Islet of Langerhans (tissue), 1 donor: ENCODE results near the gene NFIB.

Source experiments
- FAIRE-seq: peaks from one replicate; lab custom pipeline; 2011; peaks lifted over from hg19 to GRCh38; lab: Jason Lieb, UNC

The NFIB gene

DNA sequence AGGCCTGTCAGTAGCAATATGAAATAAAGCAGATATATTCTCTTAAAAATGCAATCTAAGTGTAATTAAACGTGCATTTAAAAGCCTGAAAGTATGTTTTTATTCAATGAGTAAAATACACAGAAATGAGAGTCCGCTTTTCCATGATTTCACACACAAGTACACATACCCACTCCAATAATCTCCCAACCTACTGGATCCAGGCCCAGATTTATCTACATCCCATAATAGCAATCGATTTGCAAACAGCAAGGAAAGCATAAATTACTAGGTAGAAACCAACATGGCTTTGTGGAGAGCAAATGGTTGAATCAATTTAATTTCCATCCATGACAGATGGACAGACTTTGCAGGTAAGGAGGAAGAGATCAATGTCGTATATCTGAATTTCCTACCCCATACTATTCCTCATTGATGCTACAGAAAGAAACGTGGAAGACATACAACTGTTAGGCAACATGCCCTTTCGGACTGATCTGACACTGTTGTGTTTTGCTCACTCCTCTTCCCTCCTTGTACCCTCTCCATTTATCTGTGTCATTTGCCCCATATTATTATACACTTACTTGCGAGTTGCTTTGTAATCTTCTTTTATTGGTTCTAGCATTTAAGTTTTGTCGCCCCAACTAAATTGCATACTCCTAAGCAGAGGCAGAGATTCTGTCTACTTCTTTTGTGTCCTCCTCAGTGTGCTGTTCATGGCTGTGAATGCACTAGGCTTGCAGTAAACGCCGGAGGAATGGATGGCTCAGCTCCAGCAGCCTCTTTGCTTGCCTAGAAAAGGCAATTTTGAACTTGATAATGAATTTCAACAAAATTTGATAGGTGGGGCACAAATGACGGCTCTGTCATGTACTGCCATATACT is 133.6 kb downstream of the NFIB start:
- FAIRE-seq = no peak

DNA sequence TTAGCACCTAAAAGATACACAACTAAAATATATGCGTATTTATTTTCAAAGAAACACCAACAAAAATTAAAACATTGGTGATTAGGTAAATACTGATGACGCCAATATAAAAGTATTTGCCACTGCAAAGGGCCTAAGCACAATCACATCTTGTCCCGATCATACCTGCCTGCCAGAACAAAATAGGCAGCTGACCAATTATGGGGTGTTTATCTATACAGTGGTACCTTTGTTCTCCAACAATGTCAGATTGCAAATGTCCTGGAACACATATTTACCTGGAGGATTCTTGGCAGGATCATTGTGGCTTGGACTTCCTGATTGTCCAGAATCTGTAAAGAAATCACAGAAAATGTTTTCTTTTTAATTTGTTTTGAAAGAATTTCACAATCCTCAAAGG is 134.5 kb downstream of the NFIB start:
- no peak for FAIRE-seq

- FAIRE-seq = no peak
Measured at GRCh38 chr9:14175778-14176177, 138.2 kb downstream of the NFIB start.

- FAIRE-seq = no peak
Measured at GRCh38 chr9:14173713-14174112, 140.2 kb downstream of the NFIB start.

GRCh38 chr9:14170973-14171596 is 142.9 kb downstream of the NFIB start:
- FAIRE-seq = no peak

DNA sequence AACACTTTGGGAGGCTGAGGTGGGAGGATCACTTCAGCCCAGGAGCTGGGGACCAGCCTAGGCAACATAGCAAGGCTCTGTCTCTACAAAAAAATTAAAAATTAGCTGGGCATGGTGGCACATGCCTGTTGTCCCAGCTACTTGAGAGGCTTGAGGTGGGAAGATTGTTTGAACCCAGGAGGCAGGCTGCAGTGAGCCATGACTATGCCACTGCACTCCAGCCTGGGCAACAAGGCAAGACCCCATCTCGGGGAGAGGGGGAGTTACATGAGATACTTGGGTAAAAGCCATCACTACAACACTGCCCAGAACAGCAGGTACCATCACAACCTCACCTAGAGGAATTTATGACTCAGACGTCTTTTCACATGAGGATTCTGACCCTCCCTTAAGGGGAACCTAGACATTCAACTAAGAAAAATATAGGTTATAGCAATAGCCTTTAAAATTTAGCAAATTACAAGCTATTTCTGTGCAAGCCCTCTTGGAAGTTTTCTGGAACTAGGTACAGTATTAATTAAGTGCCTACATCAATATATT is 143.5 kb downstream of the NFIB start:
- no peak for FAIRE-seq

GRCh38 chr9:14168381-14168780 is 145.6 kb downstream of the NFIB start:
- FAIRE-seq = no peak

GRCh38 chr9:14165376-14166035 is 148.4 kb downstream of the NFIB start:
- FAIRE-seq = peak; percentile 51

DNA sequence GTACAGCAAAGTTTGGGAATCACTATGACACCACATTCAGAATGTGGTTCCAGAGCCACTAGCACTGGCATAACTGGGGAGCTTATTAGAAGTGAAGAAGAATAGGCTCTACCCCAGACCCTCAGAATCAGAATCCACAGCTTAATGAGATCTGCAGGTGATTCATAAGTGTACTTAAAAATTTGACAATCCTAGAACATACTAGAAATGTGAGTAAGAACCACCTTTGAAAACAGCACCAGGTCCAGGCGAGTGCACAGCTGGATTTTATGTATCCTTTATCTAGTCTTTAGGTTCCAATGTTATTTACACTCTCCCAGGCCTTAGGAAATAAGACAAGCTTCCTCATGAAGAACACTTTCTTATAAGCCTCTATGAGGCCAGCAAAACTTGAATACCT is 149.0 kb downstream of the NFIB start:
- FAIRE-seq = no peak

DNA sequence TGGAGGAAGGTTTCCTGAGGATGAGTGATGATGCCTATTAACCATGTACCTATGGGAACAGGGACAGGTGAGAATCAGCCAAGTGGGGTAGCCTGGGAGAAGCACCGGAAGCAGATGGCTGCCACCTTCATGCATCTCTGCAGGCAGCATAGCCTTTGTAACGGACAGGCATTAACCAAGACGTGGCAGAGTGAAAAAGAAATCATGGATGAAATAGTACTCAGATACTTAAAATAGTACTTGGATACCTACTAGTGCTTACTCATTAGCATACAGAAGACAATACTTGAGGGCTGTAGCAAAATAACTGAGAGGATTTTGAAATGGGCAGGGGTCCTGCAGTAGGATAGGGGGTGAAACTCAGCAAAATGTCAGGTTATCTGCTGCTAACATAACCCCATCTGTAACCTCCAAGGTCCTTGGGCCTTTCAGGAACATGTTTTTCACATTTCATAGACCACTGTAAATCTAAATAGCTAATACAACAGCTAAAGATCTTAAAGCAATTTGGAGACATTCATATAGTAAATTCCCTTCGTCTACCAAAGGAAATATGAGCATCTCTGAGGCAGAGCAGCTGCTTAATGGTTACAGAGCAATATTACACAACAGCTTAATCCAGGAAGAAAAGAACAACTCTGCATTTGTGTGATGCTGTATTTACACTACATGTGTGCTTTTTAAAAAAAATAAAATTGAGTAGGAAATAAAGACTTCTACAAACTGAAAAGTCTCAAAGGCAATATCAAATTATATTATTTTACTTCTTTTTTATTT is 154.3 kb downstream of the NFIB start:
- no peak for FAIRE-seq

- no peak for FAIRE-seq
Measured at GRCh38 chr9:14158916-14159315, 155.0 kb downstream of the NFIB start.

DNA sequence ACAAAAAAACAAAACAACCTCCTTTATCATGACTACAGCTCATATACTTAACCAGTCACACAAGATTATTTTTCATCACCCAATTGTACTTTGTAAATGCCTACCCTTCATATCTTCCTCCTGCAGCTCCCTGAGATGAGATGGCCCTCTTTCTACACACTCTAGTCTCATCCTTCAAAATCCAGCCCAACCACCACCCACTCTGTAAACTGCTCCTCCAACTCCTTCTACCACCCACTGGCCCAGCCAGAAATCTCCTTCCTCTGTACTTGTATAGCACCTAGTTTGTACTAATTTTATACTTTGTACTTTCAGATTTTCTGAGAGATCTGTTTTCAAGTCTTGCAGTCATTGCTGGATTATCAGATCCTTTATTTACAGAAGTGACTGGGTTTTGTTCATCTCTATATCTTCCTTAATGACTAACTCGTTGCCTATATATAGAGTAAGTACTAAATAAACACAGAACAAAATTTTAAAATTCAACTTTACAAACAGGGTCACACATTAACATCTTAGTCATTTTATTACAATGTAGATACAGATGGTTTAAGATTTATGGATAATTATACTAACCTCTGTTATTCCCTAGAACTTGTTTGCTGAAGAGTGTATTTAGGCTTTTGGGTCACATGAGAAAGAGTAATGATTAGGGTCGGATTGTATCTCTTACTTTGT is 155.7 kb downstream of the NFIB start:
- no peak for FAIRE-seq

DNA sequence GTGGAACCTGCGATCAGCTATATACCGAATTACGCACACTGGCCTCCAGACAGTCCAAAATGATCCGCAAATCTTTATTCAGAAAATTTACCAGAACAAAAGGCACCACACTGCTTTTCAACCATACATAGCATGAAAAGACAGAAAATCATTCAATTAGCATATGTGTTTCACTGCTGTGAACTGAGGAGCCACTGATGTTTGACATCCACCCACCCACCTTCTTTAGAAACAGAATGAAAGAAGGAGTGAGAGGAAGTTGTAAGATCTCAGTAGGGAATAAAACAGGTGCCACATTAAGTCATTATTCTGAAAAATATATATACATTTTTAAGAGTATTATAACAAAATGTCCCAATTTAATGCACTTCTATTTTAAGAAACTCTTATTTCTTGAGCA is 156.8 kb downstream of the NFIB start:
- no peak for FAIRE-seq

DNA sequence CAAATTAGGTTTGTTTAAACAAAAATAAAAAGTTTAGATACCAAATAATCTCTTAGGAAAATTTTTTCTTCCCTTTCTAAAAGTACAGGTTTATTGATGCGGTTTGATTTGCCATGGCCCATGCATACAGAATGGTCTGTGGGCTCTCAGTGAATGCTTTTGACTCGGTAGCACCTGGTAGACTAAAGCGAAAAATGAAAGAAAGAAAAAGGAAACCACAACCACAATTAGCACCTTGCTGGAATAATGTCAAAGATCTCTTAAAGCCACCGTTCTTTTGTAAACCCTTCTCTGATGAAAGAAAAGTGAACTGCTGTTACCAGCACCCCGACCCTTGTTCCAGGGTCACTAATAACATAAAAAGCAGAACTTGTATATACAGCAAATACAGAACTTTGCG is 157.9 kb downstream of the NFIB start:
- no peak for FAIRE-seq

GRCh38 chr9:14155237-14155636 is 158.7 kb downstream of the NFIB start:
- FAIRE-seq = no peak

GRCh38 chr9:14153310-14153720 is 160.6 kb downstream of the NFIB start:
- peak; percentile 5 for FAIRE-seq

GRCh38 chr9:14151451-14151850 is 162.5 kb downstream of the NFIB start:
- no peak for FAIRE-seq

DNA sequence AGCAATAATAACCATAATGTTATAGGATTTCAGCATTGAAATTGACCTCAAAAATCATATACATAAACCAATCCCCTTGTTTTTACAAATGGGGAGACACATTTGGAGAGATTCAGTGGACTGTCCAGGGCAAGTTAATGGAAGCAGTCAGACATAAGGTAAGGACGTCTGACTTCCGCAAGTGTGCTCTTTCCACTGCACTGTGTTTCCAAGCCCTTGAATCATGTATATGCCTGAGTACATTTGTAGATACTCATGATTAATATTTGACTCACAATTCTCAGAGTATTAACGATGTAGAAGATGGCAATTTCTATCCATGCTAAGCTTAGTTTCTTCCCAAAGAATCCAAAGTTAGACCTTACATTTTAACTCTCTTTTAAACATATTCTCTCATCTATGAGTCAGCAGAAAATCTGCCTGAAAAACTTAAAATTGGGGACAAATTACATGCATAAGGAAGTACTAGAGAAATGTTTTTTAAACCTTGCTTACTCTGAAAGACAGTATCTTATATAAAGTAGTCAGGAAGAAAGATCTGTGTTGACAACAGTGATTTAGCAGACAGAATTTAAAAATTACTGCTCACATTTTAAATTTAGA is 165.3 kb downstream of the NFIB start:
- FAIRE-seq = no peak

- FAIRE-seq = no peak
Measured at GRCh38 chr9:14147738-14148137, 166.2 kb downstream of the NFIB start.

GRCh38 chr9:14146201-14146874 is 167.6 kb downstream of the NFIB start:
- no peak for FAIRE-seq

- FAIRE-seq = no peak
Measured at GRCh38 chr9:14144215-14144614, 169.7 kb downstream of the NFIB start.
